GM21447 (cell line): ENCODE measurements around the gene GRID1.
"Not testable (repeated sequence)": the region's sequence is repeated elsewhere in the genome, so short reads cannot be mapped to it uniquely, and the experiment has no call there.

ENCODE experiments used
- ATAC-seq: cut with Tn5 transposase; IDR thresholded peaks from one replicate; pipeline ENCODE4 v1.9.1; 2021; ENCODE audit not compliant: unreplicated experiment

The GRID1 gene

GRCh38 chr10:86098187-86098881, 268.3 kb downstream of the GRID1 start:
- ATAC-seq: no peak

DNA sequence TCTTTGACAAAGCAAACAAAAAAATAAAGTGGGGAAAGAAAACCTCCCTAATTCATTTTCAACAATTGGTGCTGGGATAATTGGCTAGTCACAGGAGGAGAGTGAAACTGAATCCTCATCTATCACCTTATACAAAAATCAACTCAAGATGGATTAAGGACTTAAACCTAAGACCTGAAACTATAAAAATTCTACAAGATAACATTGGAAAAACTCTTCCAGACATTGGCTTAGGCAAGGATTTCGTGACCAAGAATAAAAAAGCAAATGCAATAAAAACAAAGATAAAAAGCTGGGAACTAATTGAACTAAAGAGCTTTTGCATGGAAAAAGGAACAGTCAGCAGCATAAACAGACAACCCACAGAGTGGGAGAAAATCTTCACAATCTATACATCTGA, 271.5 kb downstream of the GRID1 start:
- ATAC-seq: not testable (repeated sequence)

DNA sequence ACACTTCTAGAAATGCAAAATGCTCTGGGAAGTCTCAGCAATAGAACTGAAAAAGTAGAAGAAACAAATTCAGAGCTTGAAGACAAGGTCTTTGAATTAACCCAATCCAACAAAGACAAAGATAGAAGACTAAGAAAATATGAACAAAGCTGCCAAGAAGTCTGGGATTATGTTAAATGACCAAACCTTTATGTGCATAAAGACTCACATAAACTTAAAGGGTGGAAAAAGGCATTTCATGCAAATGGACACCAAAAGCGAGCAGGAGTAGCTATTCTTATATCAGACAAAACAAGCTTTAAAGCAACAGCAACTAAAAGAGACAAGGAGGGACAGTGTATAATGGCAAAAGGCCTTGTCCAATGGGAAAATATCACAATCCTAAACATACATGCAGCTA, 274.3 kb downstream of the GRID1 start:
- ATAC-seq: not testable (repeated sequence)

GRCh38 chr10:86091216-86091615, 275.4 kb downstream of the GRID1 start:
- ATAC-seq: no peak

DNA sequence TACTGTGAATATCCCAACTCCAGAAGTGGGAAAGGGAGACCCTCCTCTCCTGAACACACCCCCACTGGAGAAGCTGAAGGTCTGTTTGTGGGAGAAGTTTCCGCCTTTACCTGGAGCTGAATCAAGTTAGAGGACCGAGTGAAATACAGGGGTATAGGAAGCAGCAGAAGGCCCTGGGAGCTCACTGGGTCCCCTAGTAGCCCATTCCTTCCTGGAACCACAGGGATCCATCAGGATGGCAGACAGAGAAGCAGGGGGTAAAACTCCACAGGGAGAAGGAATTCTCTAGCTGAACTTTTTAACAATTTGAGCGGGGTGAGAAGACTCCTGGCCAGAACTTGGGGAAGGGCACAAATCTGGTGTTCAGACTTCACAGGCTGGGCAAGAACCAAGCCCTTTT, 275.8 kb downstream of the GRID1 start:
- ATAC-seq: no peak

- no peak for ATAC-seq
Measured at GRCh38 chr10:86087716-86088115, 278.9 kb downstream of the GRID1 start.

- ATAC-seq: no peak
Measured at GRCh38 chr10:86086418-86086817, 280.2 kb downstream of the GRID1 start.

DNA sequence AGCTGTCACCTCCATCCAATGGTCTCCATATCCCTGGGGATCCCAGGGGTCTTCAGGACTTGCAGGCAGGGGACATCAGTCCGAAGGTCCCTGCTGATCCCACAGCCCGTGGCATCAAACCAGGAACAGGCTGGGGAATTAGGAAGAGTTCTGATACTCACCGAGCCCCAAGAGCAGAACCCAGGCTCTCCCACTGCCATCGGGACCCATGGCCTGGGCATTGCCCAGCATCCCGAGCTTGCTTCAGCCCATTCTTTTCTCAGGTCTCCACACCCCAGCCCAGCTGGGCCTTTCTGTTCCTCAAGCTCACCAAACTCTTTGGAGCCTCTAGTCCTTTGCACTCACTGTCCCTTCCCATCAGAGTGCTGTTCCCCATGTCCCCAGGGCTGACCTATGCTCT, 280.9 kb downstream of the GRID1 start:
- ATAC-seq: no peak

- ATAC-seq: no peak
Measured at GRCh38 chr10:86085136-86085535, 281.5 kb downstream of the GRID1 start.

DNA sequence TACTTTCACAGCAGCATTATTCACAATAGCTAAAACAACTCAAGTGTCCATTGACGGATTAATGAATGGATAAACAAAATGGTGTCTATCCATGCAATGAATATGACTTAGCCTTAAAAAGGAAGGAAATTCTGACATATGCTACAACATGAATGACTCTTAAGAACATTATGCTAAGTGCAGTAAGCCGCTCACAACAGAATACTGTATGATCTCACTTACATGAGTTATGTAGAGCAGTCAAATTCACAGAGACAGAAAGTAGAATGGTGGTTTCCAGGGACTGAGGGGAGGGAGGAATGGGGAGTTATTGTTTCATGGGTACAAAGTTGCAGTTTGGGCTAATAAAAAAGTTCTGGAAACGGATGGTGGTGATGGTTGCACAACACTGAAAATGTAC, 282.0 kb downstream of the GRID1 start:
- no peak for ATAC-seq

DNA sequence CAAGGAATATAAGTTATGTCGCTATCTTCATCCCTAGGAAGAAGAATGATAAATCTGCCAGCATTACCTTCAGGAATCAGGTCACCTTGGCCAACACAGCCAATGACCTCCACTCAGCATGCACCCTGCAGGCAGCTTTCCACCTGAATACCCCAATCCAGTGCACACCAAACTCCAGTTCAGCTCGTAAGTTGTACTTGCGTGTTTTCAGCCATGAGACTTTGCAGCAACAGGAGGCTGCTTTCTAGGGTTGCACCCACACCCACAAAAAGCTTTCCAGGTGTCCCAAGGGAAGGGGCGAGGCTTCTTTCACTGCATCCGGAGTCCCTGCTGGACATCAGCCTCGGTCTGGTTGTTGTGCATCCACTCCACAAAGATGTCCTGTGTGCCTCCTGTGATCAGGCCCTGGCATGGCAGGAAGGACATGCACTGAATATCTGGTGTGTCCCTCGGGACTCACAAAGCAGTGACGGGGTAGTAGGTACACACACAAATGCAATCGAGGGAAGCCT, 282.9 kb downstream of the GRID1 start:
- ATAC-seq: no peak

DNA sequence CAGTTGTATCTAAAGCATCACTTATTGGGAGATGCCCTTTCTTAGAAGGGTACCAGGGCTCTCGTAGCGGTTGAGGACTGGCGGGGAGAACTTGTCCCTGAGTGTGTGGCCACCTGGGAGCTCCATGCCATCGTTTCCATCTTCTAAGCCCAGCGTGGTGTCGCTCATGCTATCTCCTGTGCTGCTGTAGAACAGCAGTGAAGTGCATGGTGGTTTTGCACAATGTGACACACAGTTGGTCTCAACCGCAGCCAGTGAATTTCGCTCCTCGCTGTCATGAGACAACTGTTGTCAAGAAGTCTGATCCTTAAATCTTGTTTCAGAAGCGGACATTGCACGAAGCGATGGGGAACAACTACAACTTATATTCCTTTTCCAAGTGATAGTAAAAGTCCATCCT, 283.4 kb downstream of the GRID1 start:
- ATAC-seq: no peak

- ATAC-seq: no peak
Measured at GRCh38 chr10:86082556-86082955, 284.0 kb downstream of the GRID1 start.

DNA sequence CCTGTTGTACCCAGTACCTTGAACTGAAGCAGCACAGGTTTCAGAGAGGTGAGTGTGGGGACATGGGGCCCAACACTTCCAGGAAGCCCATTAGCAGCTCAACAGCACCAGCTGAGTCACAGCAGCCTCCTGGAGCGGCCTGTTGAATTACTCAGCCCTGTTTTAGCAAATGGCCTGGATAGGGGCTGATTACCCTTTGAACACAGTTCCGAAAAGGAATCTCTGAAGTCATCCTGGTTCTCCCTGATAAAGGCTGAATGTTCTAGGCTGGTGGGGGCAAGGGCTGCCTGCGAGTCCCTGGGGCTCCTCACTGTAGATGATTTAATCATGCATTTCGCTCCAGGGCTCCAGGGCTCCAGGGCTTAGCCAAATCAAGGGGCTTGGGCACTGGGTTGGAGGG, 287.5 kb downstream of the GRID1 start:
- no peak for ATAC-seq

DNA sequence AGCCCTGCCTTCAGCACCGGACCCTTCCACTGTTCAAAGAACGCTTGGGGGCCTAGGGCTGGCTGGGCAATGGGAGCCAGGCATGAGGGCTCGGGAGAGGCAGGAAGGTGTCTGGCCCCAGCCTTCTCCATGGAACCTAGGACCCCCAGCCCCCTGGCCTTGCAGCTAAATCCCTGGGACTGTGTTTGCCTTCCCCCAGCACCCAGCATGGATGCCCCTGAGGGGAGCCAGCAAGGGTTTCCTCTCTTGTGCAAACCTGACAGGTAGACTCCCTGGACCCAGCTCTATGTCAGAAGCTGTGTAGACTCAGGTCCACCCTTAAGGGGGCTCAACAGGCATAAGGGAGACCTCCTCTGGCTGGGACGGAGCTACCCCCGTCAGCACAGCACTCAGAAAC, 288.0 kb downstream of the GRID1 start:
- ATAC-seq: no peak

DNA sequence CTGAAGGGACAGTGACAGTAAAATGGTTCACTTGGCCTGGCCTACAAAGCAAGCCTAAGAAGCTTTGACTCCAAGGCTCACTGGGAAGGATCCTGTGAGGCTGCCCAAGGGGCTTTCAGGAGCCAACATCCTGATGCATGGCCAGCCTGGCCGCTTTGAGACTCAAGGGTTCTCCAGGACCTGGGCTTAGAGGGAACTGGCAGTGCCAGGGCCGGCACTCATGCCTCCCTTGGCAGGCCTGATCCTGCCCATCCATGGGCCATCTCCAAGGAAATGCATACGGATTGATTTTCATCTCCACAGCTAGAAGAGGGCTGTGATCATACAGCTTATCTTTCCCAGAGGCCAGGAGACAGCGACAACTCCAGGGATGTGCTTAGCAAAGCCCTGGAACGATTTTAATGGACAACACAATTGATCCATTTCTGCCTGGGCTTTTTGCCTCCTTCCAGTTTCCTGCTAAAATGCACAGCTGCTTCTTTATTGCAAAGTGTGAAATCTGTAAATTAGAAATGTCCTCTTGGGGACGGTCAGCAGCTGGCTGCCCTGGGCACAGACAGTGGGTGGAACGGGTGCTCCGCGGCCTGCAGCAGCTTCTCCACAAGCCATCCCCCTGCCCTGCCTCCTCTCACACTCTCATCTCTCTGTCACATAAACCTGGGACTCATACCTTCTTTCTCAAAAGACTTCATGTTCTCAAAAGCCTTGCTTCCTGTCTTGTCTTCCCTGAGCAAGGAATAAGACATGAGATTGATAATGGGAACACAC, 288.5 kb downstream of the GRID1 start:
- ATAC-seq: no peak

DNA sequence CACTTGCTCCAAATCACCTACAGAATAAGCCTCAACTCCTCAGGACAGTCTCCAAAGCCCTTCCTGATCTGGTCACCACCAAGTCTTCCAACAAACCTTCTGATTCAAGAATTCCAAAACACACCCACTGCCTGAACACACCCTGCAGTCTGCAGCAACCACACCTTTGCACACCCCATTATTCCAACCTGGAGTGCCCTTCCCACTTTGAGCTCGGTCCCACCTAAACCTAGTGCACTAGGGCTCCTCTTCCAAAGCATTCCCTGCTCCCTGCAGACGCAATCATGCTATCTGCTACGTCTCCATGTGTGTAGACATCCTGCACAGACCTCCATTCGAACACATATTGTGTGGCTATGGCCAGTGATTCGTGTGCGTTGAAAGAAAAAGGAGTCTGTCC, 289.3 kb downstream of the GRID1 start:
- no peak for ATAC-seq

DNA sequence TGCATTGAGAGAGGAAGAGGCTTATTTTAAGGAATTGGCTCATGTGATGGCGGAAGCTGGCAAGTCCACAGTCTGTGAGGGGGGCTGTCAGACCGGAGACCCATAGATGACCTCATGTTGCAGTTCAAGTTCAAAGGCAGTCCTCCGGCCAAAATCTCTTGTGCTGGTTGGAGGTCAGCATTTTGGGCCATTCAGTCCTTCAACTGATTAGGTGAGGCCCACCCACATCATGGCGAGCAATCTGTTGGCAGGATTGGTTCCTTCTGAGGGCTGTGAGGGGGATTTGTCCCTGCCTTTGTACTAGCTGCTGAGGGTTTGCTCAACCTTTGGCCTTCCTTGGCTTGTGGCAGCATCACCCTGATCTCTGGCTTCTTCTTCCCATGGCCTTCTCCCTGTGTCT, 290.1 kb downstream of the GRID1 start:
- not testable (repeated sequence) for ATAC-seq

DNA sequence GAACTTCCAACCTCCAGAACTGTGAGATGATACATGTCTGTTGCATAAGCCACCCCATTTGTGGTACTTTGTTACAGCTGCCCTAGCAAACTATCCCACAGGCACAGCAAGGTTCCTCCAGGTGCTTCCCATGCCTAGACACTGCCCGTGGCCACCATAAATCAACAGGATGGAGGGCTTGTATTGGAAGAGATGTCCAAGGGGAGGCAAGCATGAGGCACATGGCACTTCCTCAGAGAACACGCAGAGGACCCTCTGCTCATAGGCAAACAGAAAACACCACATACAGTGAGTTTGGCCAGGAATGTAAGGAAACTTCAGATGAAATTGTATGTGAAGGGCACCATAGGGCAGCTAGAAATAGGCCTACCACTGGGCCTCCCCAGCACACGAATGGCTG, 291.1 kb downstream of the GRID1 start:
- no peak for ATAC-seq

GRCh38 chr10:86074294-86074693, 292.3 kb downstream of the GRID1 start:
- no peak for ATAC-seq

DNA sequence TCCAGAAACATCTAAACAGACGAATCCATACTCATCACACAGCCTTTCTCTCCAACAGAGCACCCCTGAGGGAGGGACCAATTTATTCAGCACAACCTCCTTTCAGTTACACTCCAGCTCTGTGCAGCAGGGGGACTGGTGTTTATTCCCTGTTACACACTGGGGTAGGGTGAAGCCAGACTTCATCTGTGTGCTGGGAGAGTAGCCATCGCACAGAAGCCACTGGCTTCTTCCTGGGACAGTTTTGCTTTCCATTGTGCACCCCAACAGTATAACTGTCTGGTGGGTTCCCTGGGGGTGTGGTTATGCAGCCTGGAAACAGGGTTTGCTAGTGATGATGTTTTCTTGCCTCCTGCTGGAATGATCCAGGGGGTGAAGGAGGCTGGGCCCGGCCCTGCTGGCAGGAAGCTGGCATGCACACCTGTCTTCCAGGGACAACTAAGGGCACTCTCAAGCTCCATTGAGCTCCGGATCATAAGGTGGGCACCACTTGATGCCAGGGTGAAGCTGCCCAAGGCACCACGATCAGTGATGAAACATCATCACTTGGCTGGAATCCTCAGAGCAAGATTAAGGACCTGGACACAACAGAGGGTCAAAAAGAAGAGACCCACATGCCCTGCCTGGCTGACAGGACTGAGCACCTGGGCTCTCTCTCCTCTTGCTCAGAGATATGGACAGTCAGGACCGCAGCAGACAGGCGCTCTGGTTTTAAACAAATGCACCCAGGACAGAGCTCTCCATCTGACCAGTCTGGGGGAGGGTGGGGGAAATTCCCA, 293.2 kb downstream of the GRID1 start:
- no peak for ATAC-seq

- no peak for ATAC-seq
Measured at GRCh38 chr10:86072413-86072812, 294.2 kb downstream of the GRID1 start.
